GM19035 (cell line): ENCODE results near the gene TM4SF4.

Source experiments
- ATAC-seq: cut with Tn5 transposase; IDR thresholded peaks from one replicate; pipeline ENCODE4 v1.9.1; 2021; ENCODE audit not compliant: unreplicated experiment

Gene TM4SF4

GRCh38 chr3:149480326-149481017, 6.0 kb downstream of the TM4SF4 start:
- ATAC-seq, result peak; percentile 97

- no peak for ATAC-seq
Measured at GRCh38 chr3:149481056-149481455, 6.6 kb downstream of the TM4SF4 start.

GRCh38 chr3:149481491-149481890, 7.0 kb downstream of the TM4SF4 start:
- no peak for ATAC-seq

GRCh38 chr3:149486726-149487125, 12.2 kb downstream of the TM4SF4 start:
- no peak for ATAC-seq

GRCh38 chr3:149487598-149488197, 13.2 kb downstream of the TM4SF4 start:
- ATAC-seq, result peak; percentile 58

GRCh38 chr3:149489060-149489690, 14.7 kb downstream of the TM4SF4 start:
- ATAC-seq, result no peak

- no peak for ATAC-seq
Measured at GRCh38 chr3:149490260-149490971, 15.9 kb downstream of the TM4SF4 start.

- ATAC-seq, result no peak
Measured at GRCh38 chr3:149493315-149494021, 19.0 kb downstream of the TM4SF4 start.

- ATAC-seq, result peak; percentile 69
Measured at GRCh38 chr3:149494022-149494758, 19.7 kb downstream of the TM4SF4 start.

- no peak for ATAC-seq
Measured at GRCh38 chr3:149494759-149495580, 20.5 kb downstream of the TM4SF4 start.

- no peak for ATAC-seq
Measured at GRCh38 chr3:149495581-149496125, 21.2 kb downstream of the TM4SF4 start.

- no peak for ATAC-seq
Measured at GRCh38 chr3:149496891-149497290, 22.4 kb downstream of the TM4SF4 start.

GRCh38 chr3:149497966-149498670, 23.6 kb downstream of the TM4SF4 start:
- ATAC-seq, result no peak

GRCh38 chr3:149501524-149501923, 27.0 kb downstream of the TM4SF4 start:
- no peak for ATAC-seq

- no peak for ATAC-seq
Measured at GRCh38 chr3:149502438-149502837, 27.9 kb downstream of the TM4SF4 start.

GRCh38 chr3:149506540-149506939, 32.0 kb downstream of the TM4SF4 start:
- no peak for ATAC-seq

- ATAC-seq, result no peak
Measured at GRCh38 chr3:149506965-149507364, 32.5 kb downstream of the TM4SF4 start.

- ATAC-seq, result no peak
Measured at GRCh38 chr3:149507491-149508324, 33.2 kb downstream of the TM4SF4 start.
